Activated CD8-positive, alpha-beta memory T cell treated with anti-CD3 and anti-CD28 coated beads for 48 hours (primary cell): Measurements from ENCODE around the gene FXYD1.

Experiments
- DNase-seq, 3 experiments: peaks; one replicate each; pipeline ENCODE4 v3.0.0-alpha.2; 2020; ENCODE audit warnings: low read depth in 2 of 3, low spot score in 2 of 3

Gene FXYD1

DNA sequence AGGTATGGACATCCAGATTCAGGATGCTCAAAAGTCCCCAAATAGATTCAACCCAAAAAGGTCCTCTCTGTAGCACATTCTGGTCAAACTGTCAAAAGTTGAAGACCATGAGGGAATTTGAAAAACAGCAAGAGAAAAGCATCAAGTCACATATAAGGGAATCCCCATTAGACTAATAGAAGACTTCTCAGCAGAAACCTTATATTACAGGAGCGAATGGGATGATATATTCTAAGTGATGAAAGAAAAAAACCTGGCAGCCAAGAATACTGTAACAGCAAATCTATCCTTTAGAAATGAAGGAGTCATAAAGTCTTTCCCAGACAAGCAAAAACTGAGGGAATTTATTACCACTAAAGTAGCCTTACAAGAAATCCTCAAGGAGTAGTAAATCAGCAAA lies 45.6 kb downstream of the FXYD1 start:
- no peak for DNase-seq

DNA sequence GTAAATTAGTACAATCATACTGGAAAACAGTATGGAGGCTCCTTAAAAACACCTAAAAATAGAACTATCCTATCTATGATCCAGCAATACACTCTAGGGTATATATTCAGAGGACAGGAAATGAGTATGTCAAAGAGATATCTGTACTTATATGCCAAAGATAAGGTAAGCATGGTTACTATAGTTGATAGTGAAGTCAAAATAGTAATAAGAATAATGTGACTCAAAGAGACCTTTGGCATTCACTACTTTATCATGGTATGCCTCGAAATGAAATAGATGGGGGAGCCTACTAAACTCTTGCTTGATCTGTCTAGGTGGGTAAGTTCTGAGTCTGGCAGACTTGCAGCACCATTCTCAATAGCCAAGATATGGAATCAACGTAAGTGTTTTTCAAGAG lies 46.3 kb downstream of the FXYD1 start:
- no peak for DNase-seq
